GM12864 (cell line): ENCODE data around the gene MYH1.

Experiments
- DNase-seq: peaks from one replicate; pipeline ENCODE4 v3.0.0-alpha.2; 2011; ENCODE audit warnings: low read depth
- H3K4me3 ChIP-seq: 2 replicates; pipeline ENCODE4 v1.5.1; 2011; ENCODE audit warnings: mild to moderate bottlenecking, low read depth, low read length, control low read depth
- CTCF ChIP-seq: IDR thresholded peaks from 2 replicates; pipeline ENCODE4 v1.5.1; 2011; ENCODE audit warnings: low read depth, mild to moderate bottlenecking, moderate library complexity, low read length, control low read depth, inconsistent platforms; ENCODE audit errors: missing control alignments

Gene MYH1

GRCh38 chr17:10458701-10459100 is 59.6 kb downstream of the MYH1 start:
- TF ChIP-seq CTCF = no peak
- no peak overlapping the region for H3K4me3 ChIP-seq
- DNase-seq = no peak

GRCh38 chr17:10457952-10458351 is 60.4 kb downstream of the MYH1 start:
- no peak for DNase-seq
- TF ChIP-seq CTCF = no peak
- H3K4me3 ChIP-seq = no peak overlapping the region

GRCh38 chr17:10447026-10447931 is 71.1 kb downstream of the MYH1 start:
- no peak for TF ChIP-seq CTCF
- DNase-seq = no peak

More at GRCh38 chr17:10447026-10447931, 71.1 kb downstream of the MYH1 start:
- H3K4me3 ChIP-seq = no peak overlapping the region
